Natural killer cell treated with Interleukin-12 subunit alpha and Interleukin-12 subunit beta and Interleukin-15 and Interleukin-18, amount 100 ng/mL, for 72 hours (primary cell): ENCODE results near the gene EFCAB11. TPM values are rescaled to one million over a fixed set of nuclear protein-coding genes. Genes with fewer than 3 reads are reported as not detected.

ENCODE experiments used
- ATAC-seq, 2 donors: fragments of 150-1000 bp; cut with Tn5 transposase in 1 of 2; sonication (Bioruptor Pico), chemical (Tn5 transposase) in 1 of 2; 2 replicates each; pipeline ENCODE4 v1.10.0; 2021
- DNase-seq: peaks from one replicate; pipeline ENCODE4 v3.0.0; 2022; ENCODE audit warnings: low spot score
- H3K27ac Mint-ChIP-seq, 2 donors: 1 replicate in 1 of 2; 2 replicates in 1 of 2; pipeline ENCODE4 v1.8.0; 2022; ENCODE audit warnings: mixed read lengths in 2 of 2, mild to moderate bottlenecking in 1 of 2, moderate library complexity in 1 of 2
- H3K27me3 Mint-ChIP-seq, 2 donors: 1 replicate in 1 of 2; 2 replicates in 1 of 2; pipeline ENCODE4 v1.8.0; 2022; ENCODE audit warnings: mixed read lengths in 2 of 2
- H3K36me3 Mint-ChIP-seq: one replicate; pipeline ENCODE4 v1.8.0; 2022; ENCODE audit warnings: mixed read lengths
- H3K4me1 Mint-ChIP-seq, 2 donors: 1 replicate in 1 of 2; 2 replicates in 1 of 2; pipeline ENCODE4 v1.8.0; 2022; ENCODE audit warnings: low read depth in 2 of 2, mixed read lengths in 2 of 2, mild to moderate bottlenecking in 1 of 2
- H3K4me3 Mint-ChIP-seq: one replicate; pipeline ENCODE4 v1.8.0; 2022; ENCODE audit warnings: mixed read lengths
- H3K9me3 Mint-ChIP-seq: 2 replicates; pipeline ENCODE4 v1.8.0; 2022; ENCODE audit warnings: mixed read lengths
- total RNA-seq, 2 donors: library from RNA; stranded (reverse); gene quantifications; one replicate each; pipeline ENCODE4 v1.2.3, GENCODE V29; 2022

EFCAB11 gene
- total RNA-seq, 2 donors from 2014 or later: 4.8 to 7.5 TPM

DNA sequence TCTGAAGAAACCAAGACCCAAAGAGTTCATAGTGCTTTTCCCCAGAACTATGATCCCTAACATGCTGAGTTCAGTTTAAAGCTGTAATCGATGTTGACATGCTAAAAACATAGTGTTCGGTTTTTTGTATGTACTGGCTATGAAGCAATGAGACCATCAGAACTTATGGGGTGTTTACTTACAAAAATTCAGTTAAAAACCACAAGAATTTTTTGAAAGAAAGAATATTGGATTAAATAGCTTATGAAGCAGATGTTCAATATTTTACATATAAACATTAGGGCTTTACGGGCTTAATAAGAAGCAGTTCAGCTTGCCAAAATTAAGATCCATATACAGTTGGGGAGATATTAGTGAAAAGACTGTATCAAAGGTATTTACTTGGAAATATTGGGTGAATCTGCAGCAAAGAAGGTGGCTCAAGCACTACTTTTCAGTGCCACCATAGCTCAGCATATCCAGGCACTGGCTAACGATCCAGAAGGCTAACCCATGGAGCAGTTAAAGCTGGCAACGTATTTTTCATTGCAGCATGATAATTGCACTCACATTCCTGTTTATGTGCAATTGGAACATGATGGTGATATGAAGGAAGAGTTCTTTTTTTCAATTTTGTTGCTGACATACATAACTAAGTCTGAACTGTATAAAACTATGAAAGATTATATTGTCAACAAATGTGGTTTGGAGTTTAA, 125.9 kb downstream of the EFCAB11 start:
- no peak overlapping the region for H3K4me3 Mint-ChIP-seq
- peaks cover 4 to 5% of the 10 kb centered on the region in 2 donors for H3K4me1 Mint-ChIP-seq

DNA sequence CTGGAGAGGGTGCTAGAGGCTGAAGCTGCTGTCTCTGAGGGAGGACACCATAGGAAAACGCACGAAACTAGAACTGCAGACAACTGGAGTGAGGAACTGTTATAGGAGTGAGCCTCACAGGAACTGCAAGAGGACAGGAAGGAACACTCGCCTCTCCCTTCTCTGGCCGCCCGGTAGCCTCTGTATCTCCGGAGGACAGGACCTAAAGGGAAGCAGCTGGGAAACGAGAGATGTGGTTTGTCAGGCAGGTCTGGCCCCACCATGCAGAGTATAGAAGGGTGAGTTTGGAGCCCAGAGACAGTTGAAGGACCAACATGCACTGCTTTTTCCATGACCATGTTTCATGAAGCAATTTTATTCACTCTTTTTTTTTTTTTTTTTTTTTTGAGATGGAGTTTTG, 127.3 kb downstream of the EFCAB11 start:
- ATAC-seq (no peak), DNase-seq (no peak)
- peaks cover 23% of the 10 kb centered on the region for H3K36me3 Mint-ChIP-seq
- H3K4me3 Mint-ChIP-seq: no peak overlapping the region
- H3K4me1 Mint-ChIP-seq: peaks cover 4 to 5% of the 10 kb centered on the region in 2 donors
- H3K27ac Mint-ChIP-seq: no peak overlapping the region
- H3K27me3 Mint-ChIP-seq: peaks cover 13 to 29% of the 10 kb centered on the region in 2 donors
- H3K9me3 Mint-ChIP-seq: peaks cover 5% of the 10 kb centered on the region

More for the DNA sequence above, 125.9 kb downstream of the EFCAB11 start:
- peaks cover 13 to 23% of the 10 kb centered on the region in 2 donors for H3K27me3 Mint-ChIP-seq
- H3K9me3 Mint-ChIP-seq: peaks cover 4% of the 10 kb centered on the region
- H3K36me3 Mint-ChIP-seq: peaks cover 10% of the 10 kb centered on the region
- DNase-seq (no peak), ATAC-seq (no peak)
- H3K27ac Mint-ChIP-seq: no peak overlapping the region

DNA sequence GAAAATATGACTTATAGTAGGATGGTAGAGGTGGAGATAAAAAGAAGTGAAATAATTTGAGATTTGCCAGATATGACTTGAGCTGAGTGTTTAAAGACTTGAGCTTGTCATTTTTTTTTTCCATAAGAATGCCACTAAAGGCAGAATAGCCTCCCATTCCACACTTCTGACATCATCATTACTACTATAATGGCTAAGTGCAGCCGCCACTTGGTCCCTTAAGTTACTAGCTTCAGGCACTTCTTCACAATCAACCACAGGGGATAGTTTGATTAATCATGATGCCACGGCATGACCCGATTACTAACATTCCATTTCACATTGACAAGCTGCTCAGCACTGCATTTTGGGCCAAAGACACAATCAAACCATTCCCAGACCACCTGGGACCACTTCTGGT, 127.9 kb downstream of the EFCAB11 start:
- no peak overlapping the region for H3K4me3 Mint-ChIP-seq
- no peak for ATAC-seq
- H3K9me3 Mint-ChIP-seq: peaks cover 5% of the 10 kb centered on the region

DNA sequence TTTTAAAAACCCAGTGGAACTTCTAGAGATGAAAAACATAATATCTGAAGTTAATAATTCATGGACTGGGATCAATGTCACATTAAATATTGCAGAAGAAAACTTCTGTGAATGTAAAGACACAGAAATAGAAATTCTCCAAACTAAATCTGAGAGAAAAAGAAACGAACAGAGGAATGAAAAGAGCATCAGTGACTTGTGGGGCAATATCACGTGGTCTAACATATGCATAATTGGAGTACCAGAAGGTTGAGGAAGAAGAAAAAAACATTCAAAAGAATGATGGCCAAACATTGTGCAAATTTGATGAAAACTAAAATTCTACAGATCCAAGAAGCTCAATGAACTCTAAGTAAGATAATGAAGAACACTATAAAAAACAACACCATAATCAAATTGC, 130.8 kb downstream of the EFCAB11 start:
- no peak overlapping the region for H3K27ac Mint-ChIP-seq
- H3K27me3 Mint-ChIP-seq: peaks cover 11 to 21% of the 10 kb centered on the region in 2 donors
- H3K4me1 Mint-ChIP-seq: peaks cover 4 to 5% of the 10 kb centered on the region in 2 donors
- no peak overlapping the region for H3K4me3 Mint-ChIP-seq
- peaks cover 5% of the 10 kb centered on the region for H3K9me3 Mint-ChIP-seq
- ATAC-seq: no peak
- no peak for DNase-seq
- peaks cover 23% of the 10 kb centered on the region for H3K36me3 Mint-ChIP-seq

More for the DNA sequence above, 127.9 kb downstream of the EFCAB11 start:
- H3K27ac Mint-ChIP-seq: no peak overlapping the region
- peaks cover 23% of the 10 kb centered on the region for H3K36me3 Mint-ChIP-seq
- H3K4me1 Mint-ChIP-seq: peaks cover 4 to 5% of the 10 kb centered on the region in 2 donors
- DNase-seq: no peak
- peaks cover 11 to 26% of the 10 kb centered on the region in 2 donors for H3K27me3 Mint-ChIP-seq

DNA sequence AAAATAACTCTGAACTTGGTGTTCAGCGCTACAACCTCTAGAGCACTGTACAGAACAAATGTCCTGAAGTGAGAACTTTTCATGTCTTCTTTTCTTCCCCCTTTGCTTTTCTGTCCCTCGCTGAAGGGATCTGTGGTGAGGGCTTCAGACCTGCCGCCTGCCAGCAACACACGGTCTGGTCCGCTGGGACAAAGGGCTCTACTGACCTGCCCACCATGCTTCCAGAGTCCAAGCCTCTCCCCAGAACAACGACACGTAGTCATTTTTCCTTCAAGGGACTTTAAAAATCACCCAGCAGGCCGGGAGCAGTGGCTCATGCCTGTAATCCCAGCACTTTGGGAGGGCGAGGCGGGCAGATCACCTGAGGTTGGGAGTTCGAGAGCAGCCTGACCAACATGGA, 140.4 kb downstream of the EFCAB11 start:
- DNase-seq: no peak
- ATAC-seq: no peak
- H3K36me3 Mint-ChIP-seq: no peaks in the 10 kb centered on the region
- H3K4me3 Mint-ChIP-seq: no peak overlapping the region
- no peaks in the 10 kb centered on the region for H3K9me3 Mint-ChIP-seq
- no peaks in the 10 kb centered on the region for H3K4me1 Mint-ChIP-seq
- H3K27me3 Mint-ChIP-seq: peaks cover 9 to 32% of the 10 kb centered on the region in 2 donors
- H3K27ac Mint-ChIP-seq: no peak overlapping the region

DNA sequence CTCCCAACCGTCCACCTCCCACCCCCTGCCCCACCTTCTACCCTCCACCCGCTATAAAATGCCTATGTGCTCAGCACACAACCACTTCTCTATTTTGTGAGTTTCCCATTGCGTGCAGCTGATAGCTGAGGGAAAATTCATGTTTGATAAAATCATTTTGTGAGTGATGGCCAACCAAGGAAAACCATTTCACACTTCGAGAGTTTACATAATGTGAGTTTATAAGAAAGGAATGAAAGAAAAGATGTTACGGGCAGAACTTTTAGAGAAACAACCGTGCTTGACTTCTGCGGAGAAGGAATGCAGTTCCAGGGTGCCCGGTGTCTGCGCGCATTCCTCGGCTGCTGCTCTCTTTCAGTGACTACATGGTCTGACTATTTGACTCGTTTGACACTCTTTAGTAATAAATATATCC, 140.9 kb downstream of the EFCAB11 start:
- Mint-ChIP-seq H3K4me3 (no peak overlapping the region), H3K4me1 (no peaks in the 10 kb centered on the region), H3K27ac (no peak overlapping the region), H3K27me3 (peaks cover 9 to 32% of the 10 kb centered on the region in 2 donors), H3K9me3 (no peaks in the 10 kb centered on the region), H3K36me3 (no peaks in the 10 kb centered on the region)
- no peak for ATAC-seq
- no peak for DNase-seq

DNA sequence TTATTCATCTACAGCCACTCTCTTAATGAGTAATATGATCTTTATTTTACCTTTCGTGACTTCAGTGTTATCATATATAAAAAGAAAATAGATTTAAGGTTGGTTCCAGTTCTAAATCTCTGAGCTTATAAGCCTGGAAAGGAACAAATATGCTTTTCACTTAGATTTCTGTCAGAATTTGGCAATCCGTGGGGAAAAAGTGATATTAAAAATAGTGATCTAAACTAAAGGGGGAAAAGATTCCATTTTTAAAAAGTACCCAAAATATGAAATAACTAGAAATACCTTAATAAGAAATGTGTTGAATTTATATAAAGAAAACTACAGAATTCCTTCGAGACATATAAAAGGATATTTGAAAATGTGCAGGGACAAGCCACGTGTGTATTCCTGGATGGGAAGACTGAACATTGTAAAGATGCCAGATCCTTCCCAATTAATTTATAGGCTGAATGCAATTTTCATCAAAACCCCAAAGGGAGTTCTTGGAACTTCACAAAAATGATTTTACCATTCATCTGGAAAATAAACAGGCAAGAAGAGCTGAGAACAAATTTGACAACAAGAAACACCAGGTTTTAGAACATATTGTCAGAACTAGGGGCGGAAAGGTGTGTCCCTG, 142.5 kb downstream of the EFCAB11 start:
- Mint-ChIP-seq H3K27me3 (peaks cover 6 to 32% of the 10 kb centered on the region in 2 donors), H3K36me3 (no peaks in the 10 kb centered on the region), H3K27ac (no peak overlapping the region), H3K4me3 (no peak overlapping the region), H3K4me1 (no peaks in the 10 kb centered on the region), H3K9me3 (no peaks in the 10 kb centered on the region)
- ATAC-seq (no peak), DNase-seq (no peak)

DNA sequence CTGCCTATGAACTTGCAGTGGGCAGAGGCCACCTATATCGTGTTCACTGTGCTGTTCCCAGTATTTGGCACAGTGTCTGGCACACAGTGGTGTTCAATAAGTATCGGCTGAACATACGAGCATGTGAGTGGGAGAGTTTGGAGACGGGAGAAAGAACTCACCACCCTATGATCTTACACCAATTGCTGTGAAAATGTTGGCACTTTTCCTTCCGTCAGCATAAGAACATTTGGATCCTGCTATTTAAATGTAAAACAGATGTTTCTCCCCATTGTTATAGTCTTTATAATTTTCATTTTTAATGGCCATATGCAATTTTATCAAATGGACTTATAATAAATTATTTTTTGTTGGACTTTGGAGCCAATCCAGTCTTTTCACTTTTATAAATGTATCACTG, 144.4 kb downstream of the EFCAB11 start:
- H3K27me3 Mint-ChIP-seq: peaks cover 6 to 32% of the 10 kb centered on the region in 2 donors
- no peaks in the 10 kb centered on the region for H3K4me1 Mint-ChIP-seq
- ATAC-seq (no peak), DNase-seq (no peak)
- no peak overlapping the region for H3K4me3 Mint-ChIP-seq
- no peaks in the 10 kb centered on the region for H3K36me3 Mint-ChIP-seq
- no peaks in the 10 kb centered on the region for H3K9me3 Mint-ChIP-seq
- H3K27ac Mint-ChIP-seq: no peak overlapping the region

DNA sequence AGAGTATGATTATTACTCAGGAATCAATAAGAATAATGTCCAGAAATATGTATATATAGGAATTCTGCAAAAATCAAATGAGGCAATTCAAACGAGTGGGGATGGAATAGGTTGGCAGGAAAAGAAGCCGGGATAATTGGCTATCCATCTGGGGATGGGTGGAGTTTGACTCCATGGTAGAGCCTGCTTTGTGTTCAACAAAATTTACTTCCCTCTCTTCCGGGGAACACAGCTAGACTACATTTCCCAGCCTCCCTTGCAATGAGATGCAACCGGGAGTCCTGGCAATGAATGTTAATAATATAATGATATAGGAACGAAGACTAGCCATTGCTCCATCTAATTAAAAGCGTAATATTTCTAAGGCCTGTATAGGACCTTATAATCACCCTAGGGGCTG, 146.6 kb downstream of the EFCAB11 start:
- Mint-ChIP-seq H3K27ac (no peak overlapping the region), H3K27me3 (peaks cover 2 to 22% of the 10 kb centered on the region in 2 donors), H3K9me3 (no peaks in the 10 kb centered on the region), H3K4me3 (no peak overlapping the region), H3K4me1 (no peaks in the 10 kb centered on the region), H3K36me3 (no peaks in the 10 kb centered on the region)
- ATAC-seq (no peak), DNase-seq (no peak)

DNA sequence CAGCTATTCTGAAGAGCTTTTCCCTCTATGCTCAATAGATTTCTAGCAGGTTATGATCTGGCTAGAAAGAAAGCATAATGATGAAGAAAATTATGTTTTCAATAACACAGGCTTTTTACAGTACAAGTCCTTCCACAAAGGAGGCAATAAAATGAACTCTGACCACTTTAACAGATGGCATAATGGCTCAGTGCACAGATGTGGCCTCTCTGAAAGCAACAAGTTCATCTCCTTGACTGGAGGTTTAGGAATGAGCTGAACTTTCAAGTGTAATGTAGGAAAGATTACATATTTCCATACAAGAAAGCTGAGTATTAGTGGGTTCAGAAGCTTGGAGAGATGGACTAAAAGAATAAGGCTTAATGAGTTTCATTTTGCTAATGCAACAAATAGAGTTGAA, 147.4 kb downstream of the EFCAB11 start:
- ATAC-seq: no peak

DNA sequence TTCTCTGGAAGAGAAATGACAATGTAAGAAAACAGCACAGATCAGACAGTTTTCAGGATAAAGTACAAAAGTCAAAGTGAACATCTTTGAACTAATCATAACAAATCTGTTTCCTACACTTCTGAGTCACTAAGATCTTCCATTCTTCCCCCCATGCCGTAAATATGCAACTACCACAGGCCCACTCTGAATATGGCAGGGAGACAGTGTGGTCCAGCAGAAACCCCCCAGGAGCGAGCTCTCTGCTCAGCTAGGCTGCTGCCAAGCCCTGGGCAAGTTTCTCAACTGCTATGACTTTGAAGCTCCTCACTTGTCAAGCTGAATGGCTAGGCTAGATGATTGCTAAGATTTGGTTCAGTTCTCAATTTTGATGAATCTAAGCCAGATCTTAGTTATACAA, 148.1 kb downstream of the EFCAB11 start:
- Mint-ChIP-seq H3K9me3 (no peaks in the 10 kb centered on the region), H3K4me1 (no peaks in the 10 kb centered on the region), H3K27ac (no peak overlapping the region), H3K27me3 (peaks cover 2 to 8% of the 10 kb centered on the region in 2 donors), H3K4me3 (no peak overlapping the region), H3K36me3 (no peaks in the 10 kb centered on the region)
- DNase-seq (no peak), ATAC-seq (no peak)

More for the DNA sequence above, 147.4 kb downstream of the EFCAB11 start:
- no peak for DNase-seq
- Mint-ChIP-seq H3K9me3 (no peaks in the 10 kb centered on the region), H3K36me3 (no peaks in the 10 kb centered on the region), H3K4me3 (no peak overlapping the region), H3K27me3 (peaks cover 2 to 14% of the 10 kb centered on the region in 2 donors), H3K4me1 (no peaks in the 10 kb centered on the region), H3K27ac (no peak overlapping the region)

DNA sequence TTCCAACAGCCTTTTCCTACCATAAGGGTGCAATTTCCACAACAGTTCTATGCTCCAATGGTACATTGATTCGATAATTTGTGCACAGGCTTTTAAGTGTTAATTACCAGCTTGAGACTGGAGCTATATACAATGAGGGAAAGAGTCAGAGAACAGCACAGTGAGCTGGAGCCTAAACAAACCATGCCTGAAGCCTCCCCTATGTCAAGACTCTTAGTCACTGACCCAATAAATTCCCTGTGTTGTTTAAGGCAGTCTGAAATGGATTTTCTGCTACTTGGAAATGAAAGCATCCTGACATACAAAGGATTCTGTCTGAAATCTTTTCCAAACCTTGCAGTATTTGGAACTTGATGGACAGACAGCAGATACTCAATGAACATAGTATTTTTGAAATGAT, 149.0 kb downstream of the EFCAB11 start:
- no peaks in the 10 kb centered on the region for H3K4me1 Mint-ChIP-seq
- DNase-seq (no peak), ATAC-seq (no peak)
- H3K27me3 Mint-ChIP-seq: no peaks in the 10 kb centered on the region
- no peak overlapping the region for H3K4me3 Mint-ChIP-seq
- H3K9me3 Mint-ChIP-seq: no peaks in the 10 kb centered on the region
- H3K36me3 Mint-ChIP-seq: no peaks in the 10 kb centered on the region
- H3K27ac Mint-ChIP-seq: no peak overlapping the region

DNA sequence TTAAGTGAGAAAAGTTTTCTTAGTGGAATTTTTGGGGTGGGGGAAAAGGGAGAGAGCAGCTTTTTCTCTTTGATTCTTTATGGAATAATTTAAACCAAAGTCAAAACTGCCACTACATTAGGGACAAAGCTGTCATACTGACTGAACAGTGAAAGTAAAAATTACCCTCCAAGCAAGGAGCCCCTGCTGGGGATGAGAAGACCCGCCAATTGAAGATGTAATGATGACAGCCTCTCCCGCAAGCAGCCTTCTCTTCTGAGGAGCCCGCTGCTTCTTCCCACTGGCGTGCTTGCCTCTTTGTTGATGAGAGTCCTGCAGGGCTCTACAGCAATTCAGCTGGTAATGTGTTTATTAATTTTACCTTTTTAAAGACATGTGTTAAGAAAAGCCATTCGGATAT, 151.0 kb downstream of the EFCAB11 start:
- no peaks in the 10 kb centered on the region for H3K9me3 Mint-ChIP-seq
- no peak overlapping the region for H3K27ac Mint-ChIP-seq
- no peak for ATAC-seq
- H3K4me3 Mint-ChIP-seq: no peak overlapping the region
- H3K4me1 Mint-ChIP-seq: no peaks in the 10 kb centered on the region
- no peak for DNase-seq
- H3K27me3 Mint-ChIP-seq: no peaks in the 10 kb centered on the region
- no peaks in the 10 kb centered on the region for H3K36me3 Mint-ChIP-seq

DNA sequence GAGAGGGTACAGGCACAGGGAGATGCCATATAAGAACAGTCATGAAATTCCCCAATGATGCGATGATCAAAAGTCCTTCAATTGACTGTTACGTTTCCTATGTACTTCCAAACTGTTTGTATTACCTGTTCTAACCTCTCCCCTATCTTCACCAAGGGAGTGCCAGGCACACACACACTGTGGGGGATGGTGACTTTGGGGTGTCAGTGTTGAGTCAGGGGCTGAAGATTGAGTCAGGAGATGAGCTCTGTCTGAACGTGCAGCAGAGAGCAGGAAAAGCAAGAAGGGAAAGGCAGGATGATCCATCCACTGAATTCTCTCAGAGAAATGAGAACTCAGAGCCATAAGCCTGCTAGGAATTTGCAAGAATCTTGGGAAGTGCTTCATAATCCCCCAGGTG, 153.4 kb downstream of the EFCAB11 start:
- no peaks in the 10 kb centered on the region for H3K27me3 Mint-ChIP-seq
- no peaks in the 10 kb centered on the region for H3K9me3 Mint-ChIP-seq
- no peak overlapping the region for H3K4me3 Mint-ChIP-seq
- no peaks in the 10 kb centered on the region for H3K4me1 Mint-ChIP-seq
- no peaks in the 10 kb centered on the region for H3K36me3 Mint-ChIP-seq
- DNase-seq: no peak
- ATAC-seq: no peak
- no peak overlapping the region for H3K27ac Mint-ChIP-seq
